Osteocyte (in vitro differentiated cells): ENCODE data around the gene GPR157. TPM values are rescaled to one million over a fixed set of nuclear protein-coding genes. Genes with fewer than 3 reads are reported as not detected.

ENCODE experiments used
- DNase-seq: peaks from one replicate; pipeline ENCODE4 v3.0.0; 2021; ENCODE audit warnings: mixed read lengths; ENCODE audit not compliant: unreplicated experiment; ENCODE audit errors: extremely low spot score
- H3K27ac Mint-ChIP-seq: one replicate; pipeline ENCODE4 v1.8.0; 2021; ENCODE audit warnings: mild to moderate bottlenecking, mixed read lengths; ENCODE audit not compliant: unreplicated experiment
- H3K27me3 Mint-ChIP-seq: one replicate; pipeline ENCODE4 v1.8.0; 2021; ENCODE audit warnings: mixed read lengths; ENCODE audit not compliant: unreplicated experiment
- H3K36me3 Mint-ChIP-seq: one replicate; pipeline ENCODE4 v1.8.0; 2021; ENCODE audit warnings: mixed read lengths; ENCODE audit not compliant: unreplicated experiment
- H3K4me1 Mint-ChIP-seq: one replicate; pipeline ENCODE4 v1.8.0; 2021; ENCODE audit warnings: mixed read lengths; ENCODE audit not compliant: unreplicated experiment
- H3K4me3 Mint-ChIP-seq: one replicate; pipeline ENCODE4 v1.8.0; 2021; ENCODE audit warnings: mild to moderate bottlenecking, moderate library complexity, mixed read lengths; ENCODE audit not compliant: unreplicated experiment
- H3K9me3 Mint-ChIP-seq: one replicate; pipeline ENCODE4 v1.8.0; 2021; ENCODE audit warnings: mixed read lengths; ENCODE audit not compliant: unreplicated experiment
- total RNA-seq: library from RNA; stranded (reverse); gene quantifications from 2 replicates; pipeline ENCODE4 v1.2.1, GENCODE V29; 2021
- TF ChIP-seq, protein P1 (sequence below): fragments of 200-600 bp; sonication (generic); IDR thresholded peaks from 2 replicates; pipeline ENCODE4 v1.5.0; 2021; ENCODE audit warnings: antibody characterized with exemption, mild to moderate bottlenecking, moderate library complexity

Gene GPR157
- total RNA-seq, 1 donor from 2014 or later = 4.1 TPM

DNA sequence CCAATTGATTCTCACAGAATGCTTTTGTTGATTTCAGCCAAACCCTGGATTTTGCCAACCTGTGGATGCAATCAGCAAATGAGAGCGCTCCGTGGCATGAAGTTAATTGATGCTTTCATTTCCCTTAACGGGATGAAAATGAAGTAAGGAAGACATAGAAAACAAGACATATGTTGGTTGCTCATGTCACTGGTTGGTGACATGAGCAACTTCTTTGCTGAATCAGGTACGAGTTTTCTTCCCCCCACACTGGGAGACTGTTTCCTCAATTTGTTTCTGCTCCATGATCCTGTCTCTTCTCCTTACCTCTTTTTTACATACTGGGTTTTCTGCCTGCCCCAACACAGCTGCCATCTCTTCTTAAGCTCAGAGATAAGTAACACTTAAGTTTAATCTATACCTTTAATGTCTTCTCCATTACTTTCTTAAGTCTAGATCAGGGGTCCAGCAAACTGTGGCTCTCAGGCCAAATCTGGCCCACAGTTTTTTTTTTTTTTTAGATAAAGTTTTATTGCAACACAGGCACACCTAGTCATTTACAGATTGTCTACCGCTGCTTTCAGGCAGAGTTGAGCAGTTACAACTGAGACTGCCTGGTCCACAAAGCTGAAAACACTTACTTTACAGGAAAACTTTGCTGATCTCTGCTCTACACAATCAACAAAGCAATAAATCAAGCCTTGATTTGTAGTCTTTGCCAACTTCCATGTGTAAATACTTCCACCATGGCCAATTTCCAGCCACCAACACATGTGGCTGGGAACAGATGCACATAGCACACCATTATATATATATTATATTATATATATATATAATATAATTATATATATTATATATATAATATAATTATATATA, 13.3 kb downstream of the GPR157 start:
- no peaks in the 10 kb centered on the region for H3K9me3 Mint-ChIP-seq
- DNase-seq = no peak
- H3K27ac Mint-ChIP-seq = no peak overlapping the region
- no peaks in the 10 kb centered on the region for H3K36me3 Mint-ChIP-seq
- H3K4me3 Mint-ChIP-seq = no peak overlapping the region
- TF ChIP-seq, protein P1, sequence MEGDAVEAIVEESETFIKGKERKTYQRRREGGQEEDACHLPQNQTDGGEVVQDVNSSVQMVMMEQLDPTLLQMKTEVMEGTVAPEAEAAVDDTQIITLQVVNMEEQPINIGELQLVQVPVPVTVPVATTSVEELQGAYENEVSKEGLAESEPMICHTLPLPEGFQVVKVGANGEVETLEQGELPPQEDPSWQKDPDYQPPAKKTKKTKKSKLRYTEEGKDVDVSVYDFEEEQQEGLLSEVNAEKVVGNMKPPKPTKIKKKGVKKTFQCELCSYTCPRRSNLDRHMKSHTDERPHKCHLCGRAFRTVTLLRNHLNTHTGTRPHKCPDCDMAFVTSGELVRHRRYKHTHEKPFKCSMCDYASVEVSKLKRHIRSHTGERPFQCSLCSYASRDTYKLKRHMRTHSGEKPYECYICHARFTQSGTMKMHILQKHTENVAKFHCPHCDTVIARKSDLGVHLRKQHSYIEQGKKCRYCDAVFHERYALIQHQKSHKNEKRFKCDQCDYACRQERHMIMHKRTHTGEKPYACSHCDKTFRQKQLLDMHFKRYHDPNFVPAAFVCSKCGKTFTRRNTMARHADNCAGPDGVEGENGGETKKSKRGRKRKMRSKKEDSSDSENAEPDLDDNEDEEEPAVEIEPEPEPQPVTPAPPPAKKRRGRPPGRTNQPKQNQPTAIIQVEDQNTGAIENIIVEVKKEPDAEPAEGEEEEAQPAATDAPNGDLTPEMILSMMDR = no peak
- H3K27me3 Mint-ChIP-seq = no peaks in the 10 kb centered on the region
- no peaks in the 10 kb centered on the region for H3K4me1 Mint-ChIP-seq

DNA sequence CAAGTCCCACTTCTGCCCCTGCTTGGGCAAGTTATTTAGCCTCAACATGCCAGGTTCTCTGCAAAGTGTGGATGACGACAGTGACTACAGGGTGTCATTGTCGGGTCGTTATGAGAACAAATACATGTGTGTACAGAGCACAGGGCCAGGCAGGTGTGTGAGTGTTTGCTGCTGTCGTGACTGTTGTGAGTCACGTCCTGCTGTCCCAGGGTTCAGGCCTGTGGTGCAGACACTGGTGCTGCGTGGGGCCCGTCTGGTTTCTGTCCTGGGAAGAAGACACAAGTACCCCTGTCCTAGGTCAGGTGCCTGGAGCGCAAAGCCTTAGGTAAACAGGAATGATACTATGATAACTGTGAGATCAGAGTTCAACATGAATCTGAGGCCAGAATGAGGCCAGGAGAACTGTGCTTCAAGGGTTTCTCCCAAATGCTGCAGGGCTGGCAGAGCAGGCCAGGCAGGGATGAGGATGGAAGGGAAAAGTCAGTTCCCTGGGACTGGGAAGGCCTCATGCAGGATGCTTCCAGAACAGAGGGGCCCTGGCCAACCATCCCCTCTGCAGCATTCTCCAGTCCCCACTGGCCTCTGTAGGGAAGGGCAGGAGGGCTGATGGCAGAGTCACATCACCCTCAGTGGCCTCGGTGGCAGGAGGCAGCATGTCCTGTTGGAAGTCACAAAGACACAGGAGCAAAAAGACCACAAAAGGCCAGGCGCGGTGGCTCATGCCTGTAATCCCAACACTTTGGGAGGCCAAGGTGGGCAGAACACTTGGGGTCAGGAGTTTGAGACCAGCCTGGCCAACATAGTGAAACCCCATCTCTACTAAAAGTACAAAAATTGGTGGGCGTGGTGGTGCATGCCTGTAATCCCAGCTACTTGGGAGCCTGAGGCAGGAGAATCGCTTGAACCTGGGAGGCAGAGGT, 15.7 kb downstream of the GPR157 start:
- H3K36me3 Mint-ChIP-seq = no peaks in the 10 kb centered on the region
- TF ChIP-seq, protein P1 = no peak
- no peaks in the 10 kb centered on the region for H3K4me1 Mint-ChIP-seq
- DNase-seq = no peak
- H3K9me3 Mint-ChIP-seq = no peaks in the 10 kb centered on the region
- H3K4me3 Mint-ChIP-seq = no peak overlapping the region
- no peak overlapping the region for H3K27ac Mint-ChIP-seq
- H3K27me3 Mint-ChIP-seq = no peaks in the 10 kb centered on the region

DNA sequence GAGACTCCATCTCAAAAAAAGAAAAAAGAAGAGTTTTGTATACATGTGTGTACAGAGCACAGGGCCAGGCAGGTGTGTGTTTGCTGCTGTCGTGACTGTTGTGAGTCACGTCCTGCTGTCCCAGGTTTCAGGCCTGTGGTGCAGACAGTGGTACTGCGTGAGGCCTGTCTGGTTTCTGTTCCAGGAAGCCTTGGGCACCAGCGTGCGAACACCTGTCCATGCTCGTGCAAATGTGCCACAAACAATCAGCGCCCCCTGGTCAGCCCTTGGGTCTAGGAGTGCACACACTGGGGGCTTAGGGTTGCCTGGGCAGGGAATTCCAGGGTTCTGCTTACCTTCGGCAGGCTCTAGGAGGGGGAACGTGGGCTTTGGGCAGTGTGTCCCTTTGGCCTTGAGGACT, 16.9 kb downstream of the GPR157 start:
- TF ChIP-seq, protein P1 = no peak
- Mint-ChIP-seq H3K4me1 (peaks cover under 1% of the 10 kb centered on the region), H3K9me3 (no peaks in the 10 kb centered on the region), H3K4me3 (no peak overlapping the region), H3K27ac (no peak overlapping the region), H3K27me3 (no peaks in the 10 kb centered on the region), H3K36me3 (no peaks in the 10 kb centered on the region)
- no peak for DNase-seq

DNA sequence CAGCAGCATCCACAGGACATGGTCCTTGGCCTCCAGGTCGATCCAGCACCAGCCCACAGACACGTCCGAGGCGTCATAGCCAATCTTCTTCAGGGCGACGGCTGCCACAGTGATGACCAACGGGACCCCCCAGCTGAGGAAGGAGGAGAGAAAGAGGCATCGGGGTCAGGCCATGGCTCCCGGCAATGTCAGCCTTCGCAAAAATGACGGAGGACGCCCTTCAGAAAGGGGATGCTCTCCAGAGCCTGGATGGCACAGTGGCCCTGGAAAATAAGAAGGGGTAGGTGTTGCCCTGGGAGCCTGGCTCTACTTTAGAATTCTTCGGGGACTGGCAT, 17.6 kb downstream of the GPR157 start:
- H3K27me3 Mint-ChIP-seq = peaks cover under 1% of the 10 kb centered on the region
- H3K4me1 Mint-ChIP-seq = peaks cover 2% of the 10 kb centered on the region
- no peak for DNase-seq
- TF ChIP-seq, protein P1 = no peak
- no peak overlapping the region for H3K27ac Mint-ChIP-seq
- no peaks in the 10 kb centered on the region for H3K9me3 Mint-ChIP-seq
- H3K4me3 Mint-ChIP-seq = no peak overlapping the region
- H3K36me3 Mint-ChIP-seq = no peaks in the 10 kb centered on the region
